ENCODE data around the gene PLAAT1.
A peak's percentile ranks its signal among the peaks of the same experiment; 100 is the strongest.

PLAAT1 gene

GRCh38 chr3:193236599-193236998 lies 4.4 kb upstream of the PLAAT1 start:
- DNase-seq: no peak
- H3K4me1 Mint-ChIP-seq: peaks cover 3% of the 10 kb centered on the region
- CTCF ChIA-PET: no interaction called here
- H3K36me3 Mint-ChIP-seq: no peaks in the 10 kb centered on the region
- H3K27me3 Mint-ChIP-seq: peaks cover 14% of the 10 kb centered on the region
- H3K4me3 Mint-ChIP-seq: no peak overlapping the region
- H3K27ac Mint-ChIP-seq: no peak overlapping the region
- H3K9me3 Mint-ChIP-seq: no peaks in the 10 kb centered on the region

GRCh38 chr3:193237030-193237429 lies 4.0 kb upstream of the PLAAT1 start:
- Mint-ChIP-seq H3K4me3 (no peak overlapping the region), H3K4me1 (peaks cover 3% of the 10 kb centered on the region), H3K36me3 (no peaks in the 10 kb centered on the region), H3K27ac (no peak overlapping the region), H3K27me3 (peaks cover 18% of the 10 kb centered on the region), H3K9me3 (no peaks in the 10 kb centered on the region)
- CTCF ChIA-PET: no interaction called here
- DNase-seq: no peak

- H3K4me1 Mint-ChIP-seq: peaks cover 3% of the 10 kb centered on the region
Observed at GRCh38 chr3:193240436-193240849, 579 bp upstream of the PLAAT1 start.

GRCh38 chr3:193241716-193242115 lies 694 bp downstream of the PLAAT1 start:
- Mint-ChIP-seq H3K9me3 (no peaks in the 10 kb centered on the region), H3K27me3 (peaks cover 26% of the 10 kb centered on the region), H3K4me3 (no peak overlapping the region), H3K4me1 (peaks cover 3% of the 10 kb centered on the region), H3K36me3 (no peaks in the 10 kb centered on the region), H3K27ac (no peak overlapping the region)
- CTCF ChIA-PET: no interaction called here
- no peak for DNase-seq

More at GRCh38 chr3:193240436-193240849, 579 bp upstream of the PLAAT1 start:
- Mint-ChIP-seq H3K27ac (no peak overlapping the region), H3K36me3 (no peaks in the 10 kb centered on the region), H3K9me3 (no peaks in the 10 kb centered on the region), H3K4me3 (peak overlapping the region; percentile 29), H3K27me3 (peaks cover 26% of the 10 kb centered on the region)
- DNase-seq: no peak
- CTCF ChIA-PET: no interaction called here

- CTCF ChIA-PET: no interaction called here
- no peak for DNase-seq
- H3K4me3 Mint-ChIP-seq: no peak overlapping the region
- no peaks in the 10 kb centered on the region for H3K36me3 Mint-ChIP-seq
- no peak overlapping the region for H3K27ac Mint-ChIP-seq
- peaks cover 26% of the 10 kb centered on the region for H3K27me3 Mint-ChIP-seq
- peaks cover 5% of the 10 kb centered on the region for H3K9me3 Mint-ChIP-seq
- peaks cover 3% of the 10 kb centered on the region for H3K4me1 Mint-ChIP-seq
Observed at GRCh38 chr3:193243571-193243970, 2.5 kb downstream of the PLAAT1 start.

- peaks cover 20% of the 10 kb centered on the region for H3K9me3 Mint-ChIP-seq
- CTCF ChIA-PET: no interaction called here
- H3K4me3 Mint-ChIP-seq: no peak overlapping the region
- H3K36me3 Mint-ChIP-seq: no peaks in the 10 kb centered on the region
- no peak for DNase-seq
- H3K27ac Mint-ChIP-seq: no peak overlapping the region
- no peaks in the 10 kb centered on the region for H3K4me1 Mint-ChIP-seq
- no peaks in the 10 kb centered on the region for H3K27me3 Mint-ChIP-seq
Observed at GRCh38 chr3:193248848-193249468, 7.9 kb downstream of the PLAAT1 start.

- H3K4me3 Mint-ChIP-seq: no peak overlapping the region
- CTCF ChIA-PET: no interaction called here
Observed at GRCh38 chr3:193250492-193250891, 9.5 kb downstream of the PLAAT1 start.

GRCh38 chr3:193253986-193254660 lies 13.1 kb downstream of the PLAAT1 start:
- H3K4me3 Mint-ChIP-seq: no peak overlapping the region
- H3K9me3 Mint-ChIP-seq: peaks cover 9% of the 10 kb centered on the region
- H3K27me3 Mint-ChIP-seq: no peaks in the 10 kb centered on the region
- H3K27ac Mint-ChIP-seq: no peak overlapping the region
- no peak for DNase-seq
- CTCF ChIA-PET: interaction anchor here (0.6 kb wide), 1 partner anchor 10 kb away, joined by 3 read pairs; no protein-coding TSS in a partner anchor
- H3K4me1 Mint-ChIP-seq: no peaks in the 10 kb centered on the region
- H3K36me3 Mint-ChIP-seq: no peaks in the 10 kb centered on the region

More at GRCh38 chr3:193250492-193250891, 9.5 kb downstream of the PLAAT1 start:
- Mint-ChIP-seq H3K4me1 (no peaks in the 10 kb centered on the region), H3K27me3 (no peaks in the 10 kb centered on the region), H3K27ac (no peak overlapping the region), H3K9me3 (peaks cover 20% of the 10 kb centered on the region), H3K36me3 (no peaks in the 10 kb centered on the region)
- no peak for DNase-seq

GRCh38 chr3:193261970-193262369 lies 20.9 kb downstream of the PLAAT1 start:
- Mint-ChIP-seq H3K36me3 (no peaks in the 10 kb centered on the region), H3K4me3 (no peak overlapping the region), H3K9me3 (no peaks in the 10 kb centered on the region), H3K27me3 (no peaks in the 10 kb centered on the region), H3K4me1 (no peaks in the 10 kb centered on the region), H3K27ac (no peak overlapping the region)
- no peak for DNase-seq
- CTCF ChIA-PET: no interaction called here

- H3K27me3 Mint-ChIP-seq: no peaks in the 10 kb centered on the region
- no peak overlapping the region for H3K27ac Mint-ChIP-seq
- CTCF ChIA-PET: no interaction called here
- no peak overlapping the region for H3K4me3 Mint-ChIP-seq
- H3K36me3 Mint-ChIP-seq: no peaks in the 10 kb centered on the region
- DNase-seq: no peak
- no peaks in the 10 kb centered on the region for H3K9me3 Mint-ChIP-seq
- no peaks in the 10 kb centered on the region for H3K4me1 Mint-ChIP-seq
Observed at GRCh38 chr3:193262707-193263106, 21.7 kb downstream of the PLAAT1 start.

GRCh38 chr3:193269343-193270028 lies 28.5 kb downstream of the PLAAT1 start:
- Mint-ChIP-seq H3K27me3 (no peaks in the 10 kb centered on the region), H3K27ac (no peak overlapping the region), H3K4me3 (no peak overlapping the region), H3K36me3 (no peaks in the 10 kb centered on the region), H3K9me3 (no peaks in the 10 kb centered on the region), H3K4me1 (no peaks in the 10 kb centered on the region)
- DNase-seq: no peak
- CTCF ChIA-PET: interaction anchor here (0.6 kb wide), 1 partner anchor 608 kb away, joined by 5 read pairs; no protein-coding TSS in a partner anchor

- no peaks in the 10 kb centered on the region for H3K36me3 Mint-ChIP-seq
- no peak overlapping the region for H3K4me3 Mint-ChIP-seq
- CTCF ChIA-PET: interaction anchor here (0.6 kb wide), 1 partner anchor 607 kb away, joined by 5 read pairs; no protein-coding TSS in a partner anchor
- H3K4me1 Mint-ChIP-seq: no peaks in the 10 kb centered on the region
- H3K9me3 Mint-ChIP-seq: no peaks in the 10 kb centered on the region
- DNase-seq: no peak
- H3K27me3 Mint-ChIP-seq: no peaks in the 10 kb centered on the region
- no peak overlapping the region for H3K27ac Mint-ChIP-seq
Observed at GRCh38 chr3:193270451-193270850, 29.4 kb downstream of the PLAAT1 start.

GRCh38 chr3:193271101-193271840 lies 30.2 kb downstream of the PLAAT1 start:
- H3K36me3 Mint-ChIP-seq: no peaks in the 10 kb centered on the region
- no peak overlapping the region for H3K4me3 Mint-ChIP-seq
- no peak for DNase-seq
- H3K27ac Mint-ChIP-seq: no peak overlapping the region
- no peaks in the 10 kb centered on the region for H3K9me3 Mint-ChIP-seq
- no peaks in the 10 kb centered on the region for H3K4me1 Mint-ChIP-seq
- CTCF ChIA-PET: no interaction called here
- no peaks in the 10 kb centered on the region for H3K27me3 Mint-ChIP-seq

- H3K4me1 Mint-ChIP-seq: no peaks in the 10 kb centered on the region
- CTCF ChIA-PET: no interaction called here
- no peak overlapping the region for H3K27ac Mint-ChIP-seq
- peaks cover 5% of the 10 kb centered on the region for H3K9me3 Mint-ChIP-seq
- no peaks in the 10 kb centered on the region for H3K27me3 Mint-ChIP-seq
- no peaks in the 10 kb centered on the region for H3K36me3 Mint-ChIP-seq
- DNase-seq: no peak
- H3K4me3 Mint-ChIP-seq: no peak overlapping the region
Observed at GRCh38 chr3:193292386-193292785, 51.4 kb downstream of the PLAAT1 start.

Measured in activated naive CD4-positive, alpha-beta T cell treated with anti-CD3 and anti-CD28 coated beads, Interleukin-2, amount 10 ng/mL, durations not matched to agents 7 days and 5 days (primary cell).